GM13976 (cell line): ENCODE measurements around the gene TRIL.

Source experiments
- DNase-seq: peaks from one replicate; pipeline ENCODE4 v3.0.0; 2012; ENCODE audit warnings: low spot score
- in situ Hi-C: fragments of 300-500 bp; cut with MboI; formaldehyde crosslinking; loops from one replicate; pipeline ENCODE4 v1.12.0; 2022; ENCODE audit warnings: low sequenced_read_pairs, mixed read lengths, inconsistent platforms; ENCODE audit not compliant: unreplicated experiment
- TF ChIP-seq, protein P1 (sequence below): IDR thresholded peaks from 2 replicates; pipeline ENCODE4 v1.5.1; 2012; ENCODE audit warnings: borderline replicate concordance, mild to moderate bottlenecking; ENCODE audit not compliant: insufficient read depth; ENCODE audit errors: extremely low read depth, missing control alignments, control extremely low read depth

TRIL gene

DNA sequence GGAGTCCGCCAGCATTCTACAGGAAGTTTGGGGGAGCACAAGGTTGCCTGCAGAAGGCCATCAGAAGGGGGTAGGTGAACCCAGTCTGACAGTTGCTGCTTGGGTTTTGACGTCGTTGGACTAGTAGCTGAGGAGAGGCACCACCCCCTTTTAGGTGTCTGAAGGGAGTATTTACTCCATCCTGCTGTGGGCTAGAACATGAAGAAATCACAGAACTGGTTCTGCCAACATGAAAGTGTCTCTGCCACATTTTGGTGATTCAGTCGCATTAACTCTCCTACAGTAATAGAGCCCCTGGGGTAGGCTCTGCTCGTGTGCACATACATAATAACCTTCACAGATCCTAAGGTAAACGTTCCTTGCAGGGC is 834 bp upstream of the TRIL start:
- no peak for DNase-seq
- in situ Hi-C loops, result no loop called here
- TF ChIP-seq, protein P1, sequence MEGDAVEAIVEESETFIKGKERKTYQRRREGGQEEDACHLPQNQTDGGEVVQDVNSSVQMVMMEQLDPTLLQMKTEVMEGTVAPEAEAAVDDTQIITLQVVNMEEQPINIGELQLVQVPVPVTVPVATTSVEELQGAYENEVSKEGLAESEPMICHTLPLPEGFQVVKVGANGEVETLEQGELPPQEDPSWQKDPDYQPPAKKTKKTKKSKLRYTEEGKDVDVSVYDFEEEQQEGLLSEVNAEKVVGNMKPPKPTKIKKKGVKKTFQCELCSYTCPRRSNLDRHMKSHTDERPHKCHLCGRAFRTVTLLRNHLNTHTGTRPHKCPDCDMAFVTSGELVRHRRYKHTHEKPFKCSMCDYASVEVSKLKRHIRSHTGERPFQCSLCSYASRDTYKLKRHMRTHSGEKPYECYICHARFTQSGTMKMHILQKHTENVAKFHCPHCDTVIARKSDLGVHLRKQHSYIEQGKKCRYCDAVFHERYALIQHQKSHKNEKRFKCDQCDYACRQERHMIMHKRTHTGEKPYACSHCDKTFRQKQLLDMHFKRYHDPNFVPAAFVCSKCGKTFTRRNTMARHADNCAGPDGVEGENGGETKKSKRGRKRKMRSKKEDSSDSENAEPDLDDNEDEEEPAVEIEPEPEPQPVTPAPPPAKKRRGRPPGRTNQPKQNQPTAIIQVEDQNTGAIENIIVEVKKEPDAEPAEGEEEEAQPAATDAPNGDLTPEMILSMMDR, result no peak

DNA sequence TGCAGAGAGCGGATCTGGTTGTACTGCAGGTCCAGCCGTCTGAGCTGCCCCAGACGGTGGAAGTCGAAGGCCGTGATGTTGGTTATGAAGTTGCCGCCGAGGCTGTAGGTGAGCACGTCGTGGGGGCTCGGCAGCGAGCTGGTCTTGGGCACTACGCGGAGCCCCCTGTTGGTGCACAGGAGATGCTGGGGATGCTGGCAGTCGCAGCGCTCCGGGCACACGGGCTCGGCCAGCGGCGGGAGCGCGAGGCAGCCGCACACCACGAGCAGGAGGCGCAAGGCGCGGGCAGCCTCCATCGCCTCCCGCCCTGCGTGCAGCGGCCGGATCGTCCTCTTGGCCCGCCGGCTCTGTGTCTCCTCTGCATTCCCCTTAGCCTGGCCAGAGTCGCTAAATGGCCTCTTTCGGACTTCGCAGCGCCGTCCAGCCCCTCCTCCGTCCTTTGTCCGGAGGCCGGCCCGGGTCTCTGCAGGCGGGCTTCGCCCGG is 337 bp downstream of the TRIL start:
- TF ChIP-seq, protein P1, result no peak
- peak; percentile 40 for DNase-seq
- in situ Hi-C loops, result no loop called here

- TF ChIP-seq, protein P1, result no peak
- peak; percentile 29 for DNase-seq
- in situ Hi-C loops, result no loop called here
Measured at GRCh38 chr7:28957064-28957750, 923 bp downstream of the TRIL start.

- in situ Hi-C loops, result no loop called here
Measured at GRCh38 chr7:28956608-28957063, 1.5 kb downstream of the TRIL start.

GRCh38 chr7:28955718-28956607 is 2.2 kb downstream of the TRIL start:
- DNase-seq, result peak; percentile 64
- in situ Hi-C loops, result no loop called here
- TF ChIP-seq, protein P1, result peak; percentile 38

More at GRCh38 chr7:28956608-28957063, 1.5 kb downstream of the TRIL start:
- TF ChIP-seq, protein P1, result no peak
- DNase-seq, result peak; percentile 63

DNA sequence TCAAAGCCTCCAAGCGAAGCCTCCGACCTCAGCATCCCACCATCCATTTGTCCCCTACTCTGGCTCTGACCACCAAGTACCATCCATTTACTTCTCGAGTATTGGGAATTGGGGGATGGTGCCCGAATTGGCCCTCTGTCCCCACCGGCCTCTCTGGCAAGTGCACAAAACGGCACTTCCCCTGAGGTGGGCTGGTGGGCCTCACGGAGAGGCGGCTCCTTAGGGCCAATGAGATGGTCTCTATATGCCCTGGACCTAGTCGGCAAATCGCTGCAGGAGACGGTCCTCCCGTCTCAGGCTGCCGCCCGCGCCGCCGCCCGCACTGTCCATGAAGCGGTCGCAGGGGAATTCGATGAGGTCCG is 2.8 kb downstream of the TRIL start:
- in situ Hi-C loops, result no loop called here
- DNase-seq, result peak; percentile 32
- TF ChIP-seq, protein P1, result no peak
